Tibial nerve (tissue), 4 donors: ENCODE data around the gene AKT3.

Experiments
- CTCF ChIP-seq, 5 experiments: fragments of 200-600 bp in 3 of 5; fragments of 450-650 bp in 2 of 5; sonication (generic) in 3 of 5; IDR thresholded peaks; one replicate each; pipeline ENCODE4 v1.5.1; 2016 to 2019; ENCODE audit warnings: antibody characterized with exemption in 5 of 5, mild to moderate bottlenecking in 3 of 5, moderate library complexity in 2 of 5
- EP300 ChIP-seq, 2 donors: sonication (generic); formaldehyde crosslinking; IDR thresholded peaks; one replicate each; pipeline ENCODE4 v1.6.1; 2017; ENCODE audit warnings: antibody characterized with exemption in 2 of 2, mild to moderate bottlenecking in 1 of 2
- POLR2A ChIP-seq, 2 donors: fragments of 450-650 bp; IDR thresholded peaks; one replicate each; pipeline ENCODE4 v1.6.1; 2017; ENCODE audit warnings: antibody characterized with exemption in 2 of 2, mild to moderate bottlenecking in 2 of 2, moderate library complexity in 2 of 2

- TF ChIP-seq CTCF (IDR thresholded peaks at IDR 0.05): no peak
- TF ChIP-seq POLR2A (IDR thresholded peaks at IDR 0.05): no peak
- no peak for TF ChIP-seq EP300 (IDR thresholded peaks at IDR 0.05)
Observed at GRCh38 chr1:243763806-243764205, 86.2 kb downstream of the AKT3 start.
